ENCODE data around the gene WDR3.

GRCh38 chr1:117976381-117976780 is 46.8 kb downstream of the WDR3 start:
- TF ChIP-seq EGR1 (IDR thresholded peaks at IDR 0.05) = no peak
- no peak for TF ChIP-seq EP300 (IDR thresholded peaks at IDR 0.05; ENCODE audit: borderline replicate concordance)
